Ishikawa (cell line): ENCODE measurements around the gene CEMIP.

ENCODE experiments used
- CEBPB ChIP-seq: IDR thresholded peaks from 2 replicates; pipeline ENCODE4 v1.6.1; 2012
- CREB1 ChIP-seq: IDR thresholded peaks from 2 replicates; pipeline ENCODE4 v1.6.1; 2012; ENCODE audit warnings: low read depth
- EGR1 ChIP-seq: IDR thresholded peaks from 2 replicates; pipeline ENCODE4 v1.6.1; 2012
- EP300 ChIP-seq: IDR thresholded peaks from 2 replicates; pipeline ENCODE4 v1.6.1; 2012; ENCODE audit warnings: borderline replicate concordance
- FOXM1 ChIP-seq: IDR thresholded peaks from 2 replicates; pipeline ENCODE4 v1.6.1; 2012; ENCODE audit warnings: low read depth, borderline replicate concordance
- NFIC ChIP-seq: IDR thresholded peaks from 2 replicates; pipeline ENCODE4 v1.6.1; 2012
- RAD21 ChIP-seq: IDR thresholded peaks from 2 replicates; pipeline ENCODE4 v1.6.1; 2012; ENCODE audit warnings: low read depth
- TAF1 ChIP-seq: IDR thresholded peaks from 2 replicates; pipeline ENCODE4 v1.6.1; 2012; ENCODE audit warnings: low read depth, mild to moderate bottlenecking
- TCF12 ChIP-seq: IDR thresholded peaks from 2 replicates; pipeline ENCODE4 v1.6.1; 2012; ENCODE audit warnings: low read depth
- TEAD4 ChIP-seq: IDR thresholded peaks from 2 replicates; pipeline ENCODE4 v1.6.1; 2012
- USF1 ChIP-seq: IDR thresholded peaks from 2 replicates; pipeline ENCODE4 v1.6.1; 2012
- YY1 ChIP-seq: IDR thresholded peaks from 2 replicates; pipeline ENCODE4 v1.6.1; 2012; ENCODE audit warnings: low read depth
- ZBTB7A ChIP-seq: IDR thresholded peaks from 2 replicates; pipeline ENCODE4 v1.6.1; 2012; ENCODE audit warnings: low read depth
- TF ChIP-seq, protein P1 (sequence below): IDR thresholded peaks from 2 replicates; pipeline ENCODE4 v1.6.1; 2012; ENCODE audit warnings: low read depth, mild to moderate bottlenecking
- TF ChIP-seq, protein P2 (sequence below): IDR thresholded peaks from 2 replicates; pipeline ENCODE4 v1.6.1; 2012

Gene CEMIP

DNA sequence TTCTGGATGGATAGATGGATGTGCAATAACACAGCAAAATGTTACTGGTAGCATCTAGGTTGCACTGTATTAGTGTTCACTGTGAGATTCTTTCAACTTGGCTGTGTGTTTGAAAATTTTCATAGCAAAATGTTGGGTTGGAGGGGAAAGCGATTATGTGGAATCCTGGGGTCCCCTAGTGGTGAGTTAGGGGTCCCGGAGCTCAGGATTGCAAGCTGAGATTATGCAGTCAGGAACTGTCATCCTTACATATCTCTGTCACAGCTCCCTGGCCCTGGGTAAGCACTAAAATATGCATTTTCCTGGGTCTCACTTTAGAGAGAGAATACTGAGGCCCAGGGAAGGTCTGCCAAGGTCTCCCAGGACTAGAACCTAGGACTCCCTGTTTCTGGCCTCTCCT lies 77.2 kb downstream of the CEMIP start:
- TF ChIP-seq YY1 (no peak), RAD21 (peak; percentile 49)

DNA sequence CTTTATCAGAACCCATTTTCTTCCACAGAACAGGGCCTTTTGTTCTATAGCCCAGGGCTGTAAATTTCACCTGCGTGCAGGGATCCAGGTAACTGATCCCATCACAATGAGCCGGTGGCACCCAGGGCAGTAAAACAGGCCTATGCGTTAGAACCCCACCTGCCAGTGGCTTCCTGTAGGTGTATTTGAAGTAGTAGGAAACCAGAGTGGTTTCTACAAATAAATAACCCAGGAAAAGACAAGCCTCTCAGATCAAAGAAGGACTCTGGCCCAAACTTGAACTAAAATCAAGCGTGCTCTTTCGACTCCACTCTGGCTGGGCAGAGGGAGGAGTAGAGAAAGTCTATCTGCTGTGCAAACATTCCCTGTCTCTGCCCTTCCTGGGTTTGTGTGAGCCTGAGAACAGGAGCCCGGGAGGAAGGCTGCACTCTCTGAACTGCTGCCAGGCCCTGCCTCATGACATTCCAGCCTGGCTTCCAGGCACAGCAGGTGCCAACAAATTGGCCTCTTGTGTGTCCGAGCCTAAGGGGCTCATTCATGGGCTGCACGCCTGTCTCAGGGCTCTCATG lies 77.7 kb downstream of the CEMIP start:
- TF ChIP-seq CREB1, result no peak
- peak; percentile 24; the same call in 1 of the 2 replicates for TF ChIP-seq RAD21
- TF ChIP-seq FOXM1, result no peak
- TF ChIP-seq ZBTB7A, result 0 out of 2 replicates have a peak, but pooled peaks have one; percentile 6
- no peak for TF ChIP-seq EGR1
- peak; percentile 92 for TF ChIP-seq NFIC
- no peak for TF ChIP-seq TAF1
- TF ChIP-seq YY1, result no peak
- TF ChIP-seq, protein P1, sequence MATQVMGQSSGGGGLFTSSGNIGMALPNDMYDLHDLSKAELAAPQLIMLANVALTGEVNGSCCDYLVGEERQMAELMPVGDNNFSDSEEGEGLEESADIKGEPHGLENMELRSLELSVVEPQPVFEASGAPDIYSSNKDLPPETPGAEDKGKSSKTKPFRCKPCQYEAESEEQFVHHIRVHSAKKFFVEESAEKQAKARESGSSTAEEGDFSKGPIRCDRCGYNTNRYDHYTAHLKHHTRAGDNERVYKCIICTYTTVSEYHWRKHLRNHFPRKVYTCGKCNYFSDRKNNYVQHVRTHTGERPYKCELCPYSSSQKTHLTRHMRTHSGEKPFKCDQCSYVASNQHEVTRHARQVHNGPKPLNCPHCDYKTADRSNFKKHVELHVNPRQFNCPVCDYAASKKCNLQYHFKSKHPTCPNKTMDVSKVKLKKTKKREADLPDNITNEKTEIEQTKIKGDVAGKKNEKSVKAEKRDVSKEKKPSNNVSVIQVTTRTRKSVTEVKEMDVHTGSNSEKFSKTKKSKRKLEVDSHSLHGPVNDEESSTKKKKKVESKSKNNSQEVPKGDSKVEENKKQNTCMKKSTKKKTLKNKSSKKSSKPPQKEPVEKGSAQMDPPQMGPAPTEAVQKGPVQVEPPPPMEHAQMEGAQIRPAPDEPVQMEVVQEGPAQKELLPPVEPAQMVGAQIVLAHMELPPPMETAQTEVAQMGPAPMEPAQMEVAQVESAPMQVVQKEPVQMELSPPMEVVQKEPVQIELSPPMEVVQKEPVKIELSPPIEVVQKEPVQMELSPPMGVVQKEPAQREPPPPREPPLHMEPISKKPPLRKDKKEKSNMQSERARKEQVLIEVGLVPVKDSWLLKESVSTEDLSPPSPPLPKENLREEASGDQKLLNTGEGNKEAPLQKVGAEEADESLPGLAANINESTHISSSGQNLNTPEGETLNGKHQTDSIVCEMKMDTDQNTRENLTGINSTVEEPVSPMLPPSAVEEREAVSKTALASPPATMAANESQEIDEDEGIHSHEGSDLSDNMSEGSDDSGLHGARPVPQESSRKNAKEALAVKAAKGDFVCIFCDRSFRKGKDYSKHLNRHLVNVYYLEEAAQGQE, result no peak
- peak; percentile 79 for TF ChIP-seq EP300
- TF ChIP-seq USF1, result 0 out of 2 replicates have a peak, but pooled peaks have one; percentile 39
- no peak for TF ChIP-seq CEBPB
- peak; percentile 98 for TF ChIP-seq TEAD4
- TF ChIP-seq, protein P2, sequence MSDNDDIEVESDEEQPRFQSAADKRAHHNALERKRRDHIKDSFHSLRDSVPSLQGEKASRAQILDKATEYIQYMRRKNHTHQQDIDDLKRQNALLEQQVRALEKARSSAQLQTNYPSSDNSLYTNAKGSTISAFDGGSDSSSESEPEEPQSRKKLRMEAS, result peak; percentile 64
- TF ChIP-seq TCF12, result peak; percentile 88

DNA sequence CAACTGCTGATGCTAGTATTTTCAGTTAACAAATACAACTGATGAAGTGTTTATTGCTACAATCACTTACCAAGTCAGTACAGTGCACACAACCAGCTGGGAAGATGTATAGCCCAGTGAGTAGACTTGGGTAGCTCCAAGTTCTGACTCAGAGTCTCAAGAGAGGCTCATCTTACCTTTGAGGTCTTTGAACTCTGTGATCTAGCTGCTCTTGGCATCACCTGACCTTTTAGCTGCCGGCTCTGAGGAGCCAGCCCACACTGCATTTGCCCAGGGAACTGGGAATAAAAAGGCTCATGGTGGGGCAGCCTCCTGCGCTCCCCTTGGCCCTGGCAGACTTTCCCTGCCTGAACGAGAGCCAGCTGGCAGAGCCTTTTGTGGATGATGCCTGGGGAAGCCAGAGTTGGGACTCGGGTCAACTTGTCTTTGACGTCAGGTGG lies 82.6 kb downstream of the CEMIP start:
- no peak for TF ChIP-seq YY1
- TF ChIP-seq FOXM1, result no peak
- TF ChIP-seq TAF1, result no peak
- no peak for TF ChIP-seq TEAD4
- TF ChIP-seq CEBPB, result no peak
- TF ChIP-seq NFIC, result no peak
- TF ChIP-seq, protein P2, result no peak
- no peak for TF ChIP-seq RAD21
- TF ChIP-seq EGR1, result no peak
- TF ChIP-seq ZBTB7A, result no peak
- TF ChIP-seq TCF12, result no peak
- TF ChIP-seq, protein P1, result no peak
- no peak for TF ChIP-seq CREB1

- TF ChIP-seq TAF1 (no peak), USF1 (no peak), CEBPB (no peak), TCF12 (no peak), ZBTB7A (no peak), YY1 (no peak), FOXM1 (no peak), EGR1 (no peak), NFIC (no peak), RAD21 (no peak), EP300 (no peak), CREB1 (no peak), TEAD4 (no peak)
- TF ChIP-seq, protein P2, result no peak
- TF ChIP-seq, protein P1, result no peak
Observed at GRCh38 chr15:80864666-80865065, 85.5 kb downstream of the CEMIP start.

DNA sequence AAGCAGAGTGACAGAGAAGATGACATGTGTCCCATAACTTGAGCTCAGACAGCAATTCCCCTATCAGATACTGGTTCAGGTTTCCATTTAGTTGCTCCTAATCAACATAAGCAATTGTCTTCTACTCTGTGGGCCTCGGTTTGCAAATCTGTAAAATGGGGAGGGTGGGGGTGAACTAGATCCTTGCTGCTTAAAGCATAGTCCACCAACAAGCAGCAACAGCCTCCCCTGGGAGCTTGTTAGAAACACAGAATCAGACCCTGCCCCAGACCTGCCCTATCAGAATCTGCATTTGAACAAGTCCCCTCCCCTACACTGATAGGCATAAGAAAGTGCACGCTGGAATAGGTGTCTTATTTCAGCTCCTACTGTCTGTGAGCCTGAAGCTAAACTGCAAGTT lies 87.8 kb downstream of the CEMIP start:
- TF ChIP-seq EGR1 (no peak), TAF1 (no peak), ZBTB7A (no peak), RAD21 (no peak), TEAD4 (no peak), NFIC (no peak), FOXM1 (no peak), EP300 (no peak), CEBPB (no peak), USF1 (no peak), CREB1 (no peak), YY1 (no peak), TCF12 (no peak)
- TF ChIP-seq, protein P1, result no peak
- TF ChIP-seq, protein P2, result no peak
